Thoracic aorta (tissue), 2 donors: ENCODE measurements around the gene GPRC5D. TPM values are rescaled to one million over a fixed set of nuclear protein-coding genes. Genes with fewer than 3 reads are reported as not detected.
A peak's percentile ranks its signal among the peaks of the same experiment; 100 is the strongest.

ENCODE experiments used
- ATAC-seq: fragments of 150-250 bp; one replicate; pipeline ENCODE4 v1.8.0; 2017; ENCODE audit warnings: low read depth; ENCODE audit not compliant: insufficient number of reproducible peaks, low FRiP score
- DNase-seq: peaks from one replicate; pipeline ENCODE4 v3.0.0-alpha.2; 2020; ENCODE audit warnings: low spot score
- H3K27ac ChIP-seq, 2 donors: fragments of 200-600 bp; sonication (generic); 1 replicate in 1 of 2; 2 replicates in 1 of 2; pipeline ENCODE4 v1.5.1; 2016; ENCODE audit warnings: mild to moderate bottlenecking in 2 of 2, moderate library complexity in 2 of 2
- H3K27me3 ChIP-seq: fragments of 200-600 bp; sonication (generic); replicated peaks from 2 replicates; pipeline ENCODE4 v1.6.0; 2016; ENCODE audit warnings: mild to moderate bottlenecking; ENCODE audit not compliant: insufficient read depth
- H3K36me3 ChIP-seq: fragments of 200-600 bp; sonication (generic); one replicate; pipeline ENCODE4 v1.5.1; 2016
- H3K4me1 ChIP-seq, 2 donors: fragments of 200-600 bp; sonication (generic); 1 replicate in 1 of 2; 2 replicates in 1 of 2; pipeline versions ENCODE4 v1.5.1 to v1.6.0; 2016; ENCODE audit warnings: low read depth in 2 of 2, mild to moderate bottlenecking in 1 of 2; ENCODE audit not compliant: control insufficient read depth in 1 of 2
- H3K4me3 ChIP-seq: fragments of 200-600 bp; sonication (generic); 2 replicates; pipeline ENCODE4 v1.5.1; 2016; ENCODE audit warnings: mild to moderate bottlenecking
- H3K9me3 ChIP-seq: fragments of 200-600 bp; sonication (generic); 2 replicates; pipeline ENCODE4 v1.5.1; 2016
- total RNA-seq, 2 donors: library from RNA; depleted of rRNA; stranded (reverse); fragments of >200 nt; gene quantifications; one replicate each; pipeline versions ENCODE4 v1.1.0 to v1.2.3, GENCODE V29; 2016
- TF ChIP-seq, protein P1 (sequence below): fragments of 200-600 bp; sonication (generic); IDR thresholded peaks from one replicate; pipeline ENCODE4 v1.5.1; 2019; ENCODE audit warnings: antibody characterized with exemption

GPRC5D gene
- total RNA-seq, 2 donors from 2014 or later = not detected

DNA sequence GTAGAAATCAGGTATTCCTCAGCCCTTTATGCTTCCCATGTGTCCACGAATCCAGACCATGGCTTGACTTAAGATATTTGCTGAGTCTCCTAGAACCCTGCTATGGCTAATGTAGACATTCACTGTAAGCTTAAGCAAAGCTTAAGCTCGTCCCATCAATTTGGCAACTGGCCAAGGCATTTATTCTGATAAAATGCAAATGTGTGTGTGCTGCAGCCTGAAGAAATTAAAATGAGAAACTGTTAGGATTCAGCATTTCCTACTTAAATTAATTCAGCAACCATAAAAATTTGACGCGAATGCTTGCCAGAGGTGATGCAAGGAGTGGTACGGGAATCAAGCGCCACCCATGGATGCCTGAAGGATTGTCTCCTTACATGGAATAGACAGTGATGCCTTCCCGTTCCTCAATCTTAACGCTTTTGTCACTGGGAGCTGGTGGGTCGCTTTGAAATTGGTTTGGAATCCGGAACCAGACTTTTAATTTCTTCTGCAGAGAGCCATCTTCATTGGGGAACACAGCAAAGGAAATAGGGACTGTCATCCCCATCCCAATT, 34.9 kb upstream of the GPRC5D start:
- H3K4me1 ChIP-seq = peaks cover 1 to 9% of the 10 kb centered on the region in 2 donors
- no peak for ATAC-seq
- no peak overlapping the region for H3K4me3 ChIP-seq
- TF ChIP-seq, protein P1, sequence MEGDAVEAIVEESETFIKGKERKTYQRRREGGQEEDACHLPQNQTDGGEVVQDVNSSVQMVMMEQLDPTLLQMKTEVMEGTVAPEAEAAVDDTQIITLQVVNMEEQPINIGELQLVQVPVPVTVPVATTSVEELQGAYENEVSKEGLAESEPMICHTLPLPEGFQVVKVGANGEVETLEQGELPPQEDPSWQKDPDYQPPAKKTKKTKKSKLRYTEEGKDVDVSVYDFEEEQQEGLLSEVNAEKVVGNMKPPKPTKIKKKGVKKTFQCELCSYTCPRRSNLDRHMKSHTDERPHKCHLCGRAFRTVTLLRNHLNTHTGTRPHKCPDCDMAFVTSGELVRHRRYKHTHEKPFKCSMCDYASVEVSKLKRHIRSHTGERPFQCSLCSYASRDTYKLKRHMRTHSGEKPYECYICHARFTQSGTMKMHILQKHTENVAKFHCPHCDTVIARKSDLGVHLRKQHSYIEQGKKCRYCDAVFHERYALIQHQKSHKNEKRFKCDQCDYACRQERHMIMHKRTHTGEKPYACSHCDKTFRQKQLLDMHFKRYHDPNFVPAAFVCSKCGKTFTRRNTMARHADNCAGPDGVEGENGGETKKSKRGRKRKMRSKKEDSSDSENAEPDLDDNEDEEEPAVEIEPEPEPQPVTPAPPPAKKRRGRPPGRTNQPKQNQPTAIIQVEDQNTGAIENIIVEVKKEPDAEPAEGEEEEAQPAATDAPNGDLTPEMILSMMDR = no peak
- H3K27ac ChIP-seq = no peak overlapping the region
- peaks cover 24% of the 10 kb centered on the region for H3K36me3 ChIP-seq
- no peaks in the 10 kb centered on the region for H3K27me3 ChIP-seq
- DNase-seq = no peak
- H3K9me3 ChIP-seq = no peaks in the 10 kb centered on the region

DNA sequence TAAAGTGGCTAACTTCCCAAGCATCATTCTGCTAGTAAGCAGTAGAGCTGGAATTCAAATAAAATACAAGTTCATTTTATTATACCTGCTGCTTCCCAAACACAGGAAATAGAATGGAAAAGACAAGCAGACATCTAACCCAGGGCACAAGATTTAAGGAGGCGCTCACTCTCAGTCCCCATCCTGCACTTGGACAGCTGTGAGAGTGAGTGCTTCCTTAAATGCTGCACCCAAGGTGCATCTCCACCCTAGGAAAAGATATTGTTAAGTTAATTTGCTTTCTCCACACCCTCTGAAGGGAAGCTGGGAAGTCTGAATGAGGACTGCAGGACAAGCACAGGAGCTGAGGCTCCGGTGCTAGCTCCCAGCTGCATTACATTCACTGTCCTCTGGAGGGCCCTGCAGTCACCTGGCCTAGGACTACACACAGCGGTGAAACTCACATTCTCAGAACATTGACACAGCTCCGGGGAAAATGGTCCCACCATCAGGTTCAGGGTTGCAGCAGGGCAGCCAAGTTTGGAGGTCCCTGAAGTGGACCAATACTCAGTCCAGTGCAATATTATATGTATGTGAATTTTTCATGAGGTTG, 33.9 kb upstream of the GPRC5D start:
- ATAC-seq (no peak), DNase-seq (no peak)
- Histone ChIP-seq H3K27ac (no peak overlapping the region), H3K9me3 (no peaks in the 10 kb centered on the region), H3K4me3 (no peak overlapping the region), H3K27me3 (no peaks in the 10 kb centered on the region), H3K4me1 (no peaks in the 10 kb centered on the region), H3K36me3 (peaks cover 24% of the 10 kb centered on the region)
- TF ChIP-seq, protein P1 = peak; percentile 43

DNA sequence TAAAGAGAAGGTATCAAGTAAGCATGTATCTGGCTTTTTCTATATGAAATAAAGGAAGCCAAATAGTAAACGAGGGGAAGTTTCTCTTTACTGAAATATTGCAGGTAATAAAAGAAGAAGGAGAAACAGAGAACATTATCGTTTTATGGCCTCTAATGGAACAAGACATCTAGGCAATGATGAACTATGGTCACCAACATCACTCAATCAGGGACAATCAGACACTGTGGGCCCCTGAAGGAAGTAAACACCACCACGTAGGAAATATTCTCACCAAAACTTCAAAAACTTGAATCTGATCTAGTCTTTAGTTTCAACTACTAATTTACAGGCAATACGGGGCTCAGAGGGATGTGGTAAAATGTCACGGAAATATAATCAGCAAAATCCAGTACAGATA, 32.2 kb upstream of the GPRC5D start:
- DNase-seq = no peak
- Histone ChIP-seq H3K4me3 (no peak overlapping the region), H3K27ac (no peak overlapping the region), H3K27me3 (no peaks in the 10 kb centered on the region), H3K4me1 (peaks cover 5 to 14% of the 10 kb centered on the region in 2 donors), H3K36me3 (peaks cover 24% of the 10 kb centered on the region), H3K9me3 (no peaks in the 10 kb centered on the region)
- ATAC-seq = no peak
- TF ChIP-seq, protein P1 = no peak

DNA sequence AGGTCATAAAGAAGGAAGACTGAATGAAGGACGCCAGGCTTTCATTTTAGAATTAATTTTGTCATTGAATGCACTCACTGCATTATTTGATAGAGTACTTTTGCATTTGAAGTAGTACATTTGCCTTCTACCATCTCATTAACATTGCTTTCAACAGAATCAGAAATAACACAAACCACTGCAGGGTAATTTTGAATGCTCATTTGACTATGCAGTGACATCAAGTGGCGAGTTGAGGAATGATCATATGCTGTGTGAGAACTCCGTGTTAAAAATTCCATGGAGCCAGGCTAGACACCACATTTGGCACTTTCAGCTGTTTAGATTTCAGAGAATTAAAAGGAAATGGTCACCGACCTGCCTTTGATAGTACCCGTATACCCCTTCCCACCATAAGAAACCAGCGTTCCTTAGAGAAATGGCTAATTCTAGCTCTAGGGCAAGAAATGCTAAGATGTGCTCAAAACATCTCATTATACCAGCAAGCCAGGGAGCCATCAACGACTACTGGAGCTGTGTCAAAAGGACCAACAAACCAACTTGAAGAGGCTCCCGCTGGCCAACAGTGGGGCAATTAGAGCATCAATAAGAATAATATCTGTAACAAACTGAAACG, 31.6 kb upstream of the GPRC5D start:
- H3K4me1 ChIP-seq = peaks cover 5 to 17% of the 10 kb centered on the region in 2 donors
- no peak overlapping the region for H3K4me3 ChIP-seq
- H3K9me3 ChIP-seq = no peaks in the 10 kb centered on the region
- H3K27me3 ChIP-seq = no peaks in the 10 kb centered on the region
- ATAC-seq (no peak), DNase-seq (no peak)
- H3K27ac ChIP-seq = no peak overlapping the region
- TF ChIP-seq, protein P1 = peak; percentile 59
- H3K36me3 ChIP-seq = peaks cover 19% of the 10 kb centered on the region

DNA sequence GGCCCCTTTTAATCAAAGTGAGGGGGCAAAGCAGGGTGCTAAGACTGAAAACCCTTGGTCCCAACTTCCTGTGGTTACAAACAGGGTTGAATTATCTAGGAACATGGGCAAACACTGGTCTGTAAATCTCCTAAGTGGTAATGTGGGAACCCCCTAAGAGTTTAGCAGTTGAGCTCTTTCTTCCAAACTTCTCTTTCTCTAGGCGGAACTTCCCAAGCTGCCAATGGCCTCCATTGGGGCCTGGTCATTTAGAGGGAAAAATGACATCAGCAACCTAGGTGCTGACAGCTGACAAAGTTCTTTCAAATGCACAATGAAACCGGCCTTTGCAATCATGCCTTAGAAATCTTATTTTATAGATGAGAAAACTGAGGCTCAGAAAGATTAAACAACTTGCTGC, 30.4 kb upstream of the GPRC5D start:
- no peaks in the 10 kb centered on the region for H3K27me3 ChIP-seq
- ATAC-seq (no peak), DNase-seq (no peak)
- H3K4me3 ChIP-seq = no peak overlapping the region
- peaks cover 16% of the 10 kb centered on the region for H3K36me3 ChIP-seq
- no peaks in the 10 kb centered on the region for H3K9me3 ChIP-seq
- TF ChIP-seq, protein P1 = no peak
- peaks cover 5 to 18% of the 10 kb centered on the region in 2 donors for H3K4me1 ChIP-seq
- no peak overlapping the region for H3K27ac ChIP-seq
